GM21526 (cell line): ENCODE measurements around the gene EXTL2.
"Not testable (repeated sequence)": the region's sequence is repeated elsewhere in the genome, so short reads cannot be mapped to it uniquely, and the experiment has no call there.

Experiments
- ATAC-seq: cut with Tn5 transposase; IDR thresholded peaks from one replicate; pipeline ENCODE4 v1.9.1; 2021; ENCODE audit warnings: moderate library complexity; ENCODE audit not compliant: unreplicated experiment, low FRiP score

The EXTL2 gene

DNA sequence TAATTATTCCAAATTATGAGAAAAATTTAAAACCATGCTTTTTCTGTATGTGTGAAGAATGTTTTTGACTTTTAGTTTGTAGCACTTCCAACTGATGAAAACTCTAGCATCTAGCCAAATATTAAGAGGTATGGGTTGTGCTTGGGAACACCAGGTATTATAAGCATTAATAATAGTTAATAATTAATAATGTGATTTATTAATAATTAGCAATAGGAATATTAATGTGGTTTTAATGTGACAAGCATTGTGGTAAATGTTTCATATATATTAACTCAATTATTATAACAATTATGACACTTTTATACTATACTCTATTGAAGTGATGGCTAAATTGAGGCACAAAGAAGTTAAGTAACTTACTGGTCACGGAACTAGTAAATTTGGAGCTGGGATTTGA lies 9.1 kb upstream of the EXTL2 start:
- ATAC-seq, result no peak

DNA sequence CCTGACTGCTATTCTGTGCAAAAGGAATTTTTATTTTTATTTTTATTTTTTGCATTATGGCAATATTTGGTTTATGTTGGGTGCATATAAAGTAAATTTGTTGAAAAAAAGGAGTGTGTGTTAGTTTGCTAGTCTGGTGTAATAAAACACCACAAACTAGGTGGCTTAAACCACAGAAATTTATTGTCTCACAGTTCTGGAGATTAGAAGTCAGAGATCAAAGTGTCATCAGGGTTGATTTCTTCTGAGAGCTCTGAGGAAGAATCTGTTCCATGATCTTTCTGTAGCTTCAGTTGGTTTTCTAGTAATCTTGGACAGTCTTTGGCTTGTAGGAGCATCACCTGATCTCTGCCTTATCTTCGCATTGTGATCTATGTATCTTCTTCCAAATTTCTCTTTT lies 7.7 kb upstream of the EXTL2 start:
- ATAC-seq, result no peak

DNA sequence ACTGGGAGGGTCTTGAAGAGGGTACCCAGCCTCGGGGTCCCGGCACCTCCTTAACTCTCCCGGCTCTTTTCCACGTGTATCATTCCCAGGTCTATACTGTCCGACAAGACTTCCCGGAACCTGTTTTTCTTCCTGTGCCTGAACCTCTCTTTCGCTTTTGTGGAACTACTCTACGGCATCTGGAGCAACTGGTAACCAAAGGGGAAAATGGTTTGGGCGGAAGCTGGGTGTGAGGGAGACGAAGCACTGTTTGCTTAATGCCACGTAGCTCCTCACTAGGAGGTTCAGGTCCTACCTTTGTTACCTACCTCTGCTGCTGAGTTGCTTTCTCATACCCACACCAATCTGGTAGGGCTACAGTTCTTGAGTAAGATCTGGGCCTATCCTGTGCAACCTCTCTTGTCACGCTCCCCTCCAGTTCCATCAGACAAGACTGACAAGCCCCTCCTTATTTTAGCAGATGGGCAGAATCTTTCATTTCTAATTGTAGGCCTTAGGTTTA lies 1.9 kb upstream of the EXTL2 start:
- ATAC-seq, result peak; percentile 39

DNA sequence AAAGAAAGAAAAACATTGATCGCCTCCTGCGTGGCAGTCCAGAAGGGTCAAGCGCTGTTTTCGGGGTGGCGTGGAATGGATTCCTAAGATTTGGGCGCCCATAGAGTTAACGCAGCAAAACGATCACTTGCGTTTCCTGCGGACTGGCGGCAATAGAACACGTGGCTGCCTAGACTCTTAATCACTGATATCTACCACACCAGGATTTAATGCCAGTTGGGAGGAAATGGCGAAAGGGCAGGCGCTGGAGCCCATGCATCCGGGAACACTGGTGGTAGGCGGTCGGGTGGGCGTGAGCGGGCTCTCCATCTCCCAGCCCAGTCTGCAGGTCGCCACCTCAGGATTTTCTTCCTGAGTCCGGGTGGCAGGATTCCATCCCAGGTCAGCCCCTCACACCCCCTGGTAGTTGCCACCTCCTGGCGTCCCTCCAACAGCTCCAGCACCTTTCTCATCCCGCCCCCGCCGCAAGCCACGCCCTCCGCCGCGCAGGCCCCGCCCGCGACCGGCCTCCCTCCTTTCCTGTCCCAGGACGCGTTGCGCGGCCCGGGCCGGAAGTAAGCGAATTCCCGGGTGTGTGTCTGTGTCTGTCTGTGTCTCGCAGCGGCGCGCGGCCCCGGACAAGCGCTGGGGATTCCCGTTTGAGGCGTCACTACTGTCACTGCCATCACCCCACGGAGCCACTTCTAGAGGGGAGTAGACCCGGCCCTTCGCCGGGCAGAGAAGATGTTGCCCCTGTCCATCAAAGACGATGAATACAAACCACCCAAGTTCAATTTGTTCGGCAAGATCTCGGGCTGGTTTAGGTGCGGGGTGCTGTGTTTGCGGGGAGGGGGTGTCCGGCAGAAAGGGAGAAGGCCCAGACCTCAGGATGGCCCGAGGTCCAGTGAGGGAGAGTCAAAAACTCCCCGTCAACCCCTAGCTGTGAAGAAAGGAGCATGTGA lies 1.2 kb upstream of the EXTL2 start, which contains the start of gene SLC30A7:
Gene SLC30A7 (plus strand): TSS at position 551 of the 941 bp plus-strand sequence. CDS start 173 bp downstream, at position 724.
- peak; percentile 78 for ATAC-seq

DNA sequence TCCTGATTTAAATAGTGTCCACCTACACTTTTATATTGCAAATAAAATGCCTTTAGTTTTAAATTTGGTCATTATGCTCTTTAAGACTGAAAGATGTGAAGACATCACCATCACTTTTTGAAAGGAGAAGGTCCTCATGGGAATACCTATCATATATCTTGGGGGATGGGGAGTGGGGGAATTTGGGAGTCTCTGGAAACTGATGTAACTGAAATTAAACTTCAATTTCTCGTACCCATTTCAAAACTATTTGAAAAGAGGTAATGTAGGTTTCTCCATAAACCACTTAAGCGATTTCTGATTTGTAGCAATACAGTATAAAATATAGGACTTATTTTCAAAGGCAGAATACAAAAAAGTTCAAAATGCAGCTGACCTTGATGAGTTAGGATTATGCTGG lies 924 bp downstream of the EXTL2 start:
- ATAC-seq, result no peak

DNA sequence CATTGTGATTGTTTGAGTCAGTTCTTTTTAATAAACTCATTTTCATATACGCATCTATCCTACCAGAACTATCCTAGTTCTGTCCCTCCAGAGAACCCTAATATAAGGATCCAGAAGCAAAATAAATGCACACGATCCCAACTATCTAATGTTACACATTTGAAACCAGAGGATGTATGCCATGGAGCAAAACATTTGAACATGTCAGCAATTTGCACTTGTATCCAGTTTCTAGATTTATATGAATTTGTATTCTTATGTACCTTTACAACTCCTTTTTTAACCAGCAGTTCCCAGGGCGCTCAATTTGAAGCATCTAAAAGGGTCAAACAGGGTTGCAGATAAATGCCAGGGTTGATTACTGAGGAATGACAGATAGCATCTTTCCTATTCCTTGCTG lies 2.1 kb downstream of the EXTL2 start:
- ATAC-seq, result no peak

DNA sequence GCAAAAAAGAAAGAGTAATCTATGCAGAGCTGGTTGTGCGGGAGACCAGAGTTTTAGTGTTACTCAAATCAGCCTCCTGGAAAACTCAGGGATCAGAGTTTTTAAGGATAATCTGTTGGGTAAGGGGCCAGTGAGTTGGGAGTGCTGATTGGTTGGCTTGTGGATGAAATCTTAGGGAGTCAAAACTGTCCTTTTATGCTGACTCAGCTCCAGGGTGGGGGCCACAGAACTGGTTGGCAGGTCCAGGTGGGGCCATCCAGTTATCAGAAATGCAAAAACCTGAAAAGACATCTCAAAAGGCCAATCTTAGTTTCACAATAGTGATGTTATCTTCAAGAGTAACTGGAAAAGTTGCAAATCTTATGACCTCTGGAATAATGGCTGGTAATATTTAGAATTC lies 3.3 kb downstream of the EXTL2 start:
- ATAC-seq, result no peak

DNA sequence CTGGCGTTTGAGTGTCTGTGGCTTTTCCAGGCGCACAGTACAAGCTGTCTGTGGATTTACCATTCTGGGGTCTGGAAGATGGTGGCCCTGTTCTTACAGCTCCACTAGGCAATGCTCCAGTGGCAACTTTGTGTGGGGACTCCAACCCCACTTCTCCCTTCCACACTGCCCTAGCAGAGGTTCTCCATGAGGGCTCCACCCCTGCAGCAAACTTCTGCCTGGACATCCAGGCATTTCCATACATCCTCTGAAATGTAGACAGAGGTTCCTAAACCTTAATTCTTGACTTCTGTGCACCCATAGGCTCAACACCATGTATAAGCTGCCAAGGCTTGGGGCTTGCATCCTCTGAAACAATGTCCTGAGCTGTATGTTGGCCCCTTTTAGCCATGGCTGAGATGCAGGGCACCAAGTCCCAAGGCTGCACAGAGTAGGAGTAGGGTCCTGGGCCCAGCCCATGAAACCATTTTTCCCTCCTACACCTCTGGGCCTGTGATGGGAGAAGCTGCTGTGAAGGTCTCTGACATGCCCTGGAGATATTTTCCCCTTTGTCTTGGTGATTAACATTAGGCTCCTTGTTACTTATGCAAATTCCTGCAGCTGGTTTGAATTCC lies 4.7 kb downstream of the EXTL2 start:
- not testable (repeated sequence) for ATAC-seq

DNA sequence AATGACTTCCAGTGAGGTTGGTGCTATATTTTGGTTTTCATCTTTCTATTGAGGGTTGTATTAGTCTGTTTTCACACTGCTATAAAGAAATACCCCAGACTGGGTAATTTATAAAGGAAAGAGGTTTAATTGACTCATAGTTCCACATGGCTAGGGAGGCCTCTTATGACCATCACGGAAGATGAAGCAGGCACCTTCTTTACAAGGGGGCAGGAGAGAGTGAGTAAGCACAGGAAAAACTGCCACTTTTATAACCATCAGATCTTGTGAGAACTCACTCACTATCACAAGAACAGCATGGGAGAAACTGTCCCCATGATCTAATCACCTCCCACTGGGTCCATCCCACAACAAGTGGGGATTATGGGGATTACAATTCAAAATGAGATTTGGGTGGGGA lies 5.6 kb downstream of the EXTL2 start:
- not testable (repeated sequence) for ATAC-seq

DNA sequence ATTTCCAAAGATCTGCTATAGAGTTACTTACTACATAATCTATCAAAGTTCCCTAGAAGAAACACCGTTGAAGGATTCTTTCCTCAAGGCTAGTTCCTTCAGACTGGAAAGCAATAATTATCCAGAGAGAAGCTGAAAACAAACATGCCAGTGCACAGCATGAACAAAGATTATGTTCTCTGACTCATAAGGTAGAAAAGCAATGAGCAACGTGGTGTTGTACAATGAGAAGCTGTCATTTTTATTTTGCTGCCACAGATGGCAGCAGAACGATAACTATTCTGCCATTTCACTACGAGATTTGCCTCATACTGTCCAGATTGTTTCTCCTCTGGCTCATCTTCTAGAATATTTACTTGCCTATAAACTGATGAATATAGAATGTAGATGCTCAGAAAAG lies 10.7 kb downstream of the EXTL2 start:
- no peak for ATAC-seq

DNA sequence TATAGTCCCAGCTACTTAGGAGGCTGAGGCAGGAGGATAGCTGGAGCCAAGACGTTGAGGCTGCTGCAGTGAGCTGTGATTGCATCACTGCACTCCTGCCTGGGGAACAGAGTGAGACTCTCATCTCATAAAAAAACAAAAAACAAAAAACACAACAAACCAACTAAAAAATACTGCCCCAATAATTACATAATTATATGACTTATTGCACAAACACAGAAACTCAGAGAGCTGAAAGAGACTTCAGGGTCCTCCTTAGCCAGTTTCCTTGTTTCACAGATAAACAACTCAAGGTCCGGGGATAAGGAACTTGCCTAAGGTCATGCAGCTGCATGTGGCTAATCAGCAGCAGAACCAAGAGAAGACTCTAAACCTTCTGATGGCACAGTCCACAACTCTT lies 11.9 kb downstream of the EXTL2 start:
- ATAC-seq, result no peak

DNA sequence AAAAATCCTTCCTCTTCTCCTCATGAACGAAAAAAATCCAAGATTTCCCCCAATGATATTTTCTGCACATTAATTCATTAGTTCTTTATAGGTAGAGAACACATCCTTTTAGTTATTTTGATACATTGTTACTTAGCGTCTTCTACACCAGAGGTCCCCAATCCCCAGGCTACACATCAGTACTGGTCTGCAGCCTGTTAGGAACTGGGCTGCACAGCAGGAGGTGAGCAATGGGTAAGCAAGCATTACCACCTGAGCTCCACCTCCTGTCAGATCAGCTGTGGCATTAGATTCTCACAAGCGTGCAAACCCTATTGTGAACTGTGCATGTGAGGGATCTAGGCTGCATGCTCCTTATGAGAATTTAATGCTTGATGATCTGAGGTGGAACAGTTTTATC lies 13.0 kb downstream of the EXTL2 start:
- ATAC-seq, result no peak

DNA sequence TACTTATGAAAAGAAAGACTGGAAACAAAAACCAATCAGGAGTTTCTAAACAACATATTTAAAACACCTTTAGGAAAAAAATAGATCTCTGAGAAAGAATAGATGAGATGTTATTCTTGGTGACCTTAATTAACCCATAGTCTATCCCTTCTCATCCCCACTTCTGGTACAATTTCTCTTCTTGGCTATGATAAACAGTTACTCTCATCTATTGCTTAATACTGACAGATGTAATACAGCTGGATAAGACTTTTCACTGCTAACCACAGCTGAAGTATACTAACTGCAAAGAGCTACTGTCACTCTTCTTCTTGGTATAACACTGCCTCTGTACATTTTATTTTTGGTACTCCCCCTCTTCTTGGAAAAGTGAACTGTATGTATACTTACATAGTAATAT lies 15.2 kb downstream of the EXTL2 start:
- no peak for ATAC-seq

DNA sequence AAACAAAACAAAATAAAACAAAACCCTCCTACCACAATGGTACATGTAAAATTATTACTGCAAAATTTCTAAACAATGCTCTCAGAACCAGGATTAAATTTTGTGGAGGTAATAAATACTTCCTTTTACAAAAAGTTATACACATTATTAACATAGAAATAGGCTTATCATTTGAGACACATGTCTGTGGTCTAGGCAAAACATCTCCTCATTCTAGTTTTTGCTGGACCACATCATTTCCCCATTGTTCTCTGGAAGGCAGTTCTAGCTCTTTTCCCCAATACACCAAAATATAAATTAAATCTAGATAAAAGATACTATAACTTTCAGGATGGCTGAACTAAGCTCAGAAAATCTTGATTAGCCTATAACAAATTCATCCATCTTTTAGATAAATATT lies 18.4 kb downstream of the EXTL2 start:
- ATAC-seq, result no peak

DNA sequence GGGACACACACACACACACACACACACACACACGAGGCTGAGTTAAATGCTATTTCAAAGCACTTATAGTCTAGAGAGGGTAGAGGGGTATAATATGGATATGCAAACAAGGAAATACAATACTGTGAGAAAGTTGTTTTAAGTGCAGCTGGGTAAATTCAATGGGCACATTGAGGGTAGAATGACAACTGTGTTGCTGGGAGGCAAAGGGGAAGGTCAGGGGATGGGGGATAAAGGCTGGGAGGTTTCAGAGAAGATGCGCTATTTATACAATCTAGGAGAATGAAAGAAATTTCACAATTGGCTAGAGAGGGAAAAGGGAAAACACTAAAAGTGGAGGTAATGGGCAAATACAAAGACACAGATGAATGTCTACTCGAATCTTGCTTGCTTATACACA lies 19.4 kb downstream of the EXTL2 start:
- no peak for ATAC-seq

DNA sequence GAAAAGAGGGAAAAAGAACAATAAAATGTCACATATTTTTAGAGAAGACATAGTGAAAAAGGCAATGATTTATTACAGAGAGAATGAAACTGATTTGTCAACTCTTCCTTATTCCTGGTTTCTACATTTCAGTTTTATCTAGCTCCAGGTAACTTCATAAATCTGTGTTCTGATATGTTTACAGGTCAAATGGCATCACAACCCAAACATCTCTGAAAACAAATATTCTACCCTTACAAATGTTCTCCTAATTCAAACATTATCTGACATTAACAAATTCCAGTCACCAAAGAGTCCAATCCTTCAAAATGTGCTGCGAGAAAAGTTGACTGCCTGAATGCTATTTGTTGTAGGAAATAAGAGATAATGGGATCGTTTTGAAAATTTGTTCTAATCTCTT lies 20.2 kb downstream of the EXTL2 start:
- ATAC-seq, result no peak

DNA sequence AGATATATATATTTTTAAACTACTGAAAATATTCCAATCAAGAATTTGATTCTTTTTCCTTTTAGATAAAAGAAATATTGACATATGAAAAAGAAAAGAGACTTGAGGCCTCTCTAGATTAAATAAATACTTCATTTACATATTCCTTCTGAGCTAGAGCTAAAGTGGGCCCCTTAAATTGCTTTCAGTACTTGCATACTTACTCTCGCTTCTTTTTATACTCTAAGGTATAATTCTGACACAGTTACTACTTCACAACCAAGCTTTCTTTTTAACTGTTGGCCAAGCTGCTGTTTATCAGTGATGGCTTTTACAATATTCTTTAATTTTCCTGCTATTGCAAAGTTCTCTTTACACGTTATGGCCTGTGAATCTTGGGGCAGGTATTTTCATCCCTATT lies 24.6 kb downstream of the EXTL2 start:
- ATAC-seq, result peak; percentile 68

DNA sequence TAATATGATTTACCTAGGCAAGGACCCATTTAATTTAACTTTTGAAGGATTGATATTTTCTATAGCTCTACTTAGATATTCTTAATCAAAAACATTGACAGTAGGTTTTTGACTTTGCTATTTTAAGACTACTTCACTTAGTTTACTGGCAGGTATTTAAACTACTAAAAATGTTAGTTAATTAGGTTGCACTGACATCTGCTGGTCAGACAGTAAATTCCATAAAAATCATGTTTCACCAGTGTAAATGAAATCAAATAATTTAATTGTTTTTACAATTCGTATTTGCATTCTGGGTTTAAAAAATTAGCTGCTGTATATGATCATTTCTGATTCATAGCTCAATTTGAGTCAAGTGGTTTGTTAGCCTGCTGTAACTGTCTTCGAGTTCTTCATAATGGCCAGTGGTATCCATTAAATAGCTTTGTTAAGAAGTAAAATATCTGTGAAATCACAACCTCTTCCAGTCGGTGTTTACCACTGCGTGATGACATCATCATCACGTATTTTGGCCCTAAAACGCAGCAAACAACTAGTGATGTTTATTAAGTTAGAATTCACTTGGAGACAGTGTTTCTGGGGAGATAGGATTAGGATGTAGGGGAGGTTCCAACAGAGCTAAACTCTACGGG lies 26.2 kb downstream of the EXTL2 start:
- no peak for ATAC-seq

DNA sequence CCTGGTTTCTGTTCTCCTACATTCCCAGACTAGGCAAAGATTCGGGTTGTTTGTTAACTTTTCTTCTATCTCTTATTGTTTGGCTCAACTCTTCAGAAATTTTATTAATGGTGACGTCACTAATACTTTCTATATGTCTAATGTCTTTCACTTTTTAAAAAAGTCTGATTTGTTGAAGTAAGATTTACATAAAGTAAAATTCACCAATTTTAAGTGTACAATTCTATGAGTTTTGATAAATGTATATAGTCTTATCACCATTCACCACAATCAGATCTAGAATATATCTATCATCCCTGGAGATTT lies 27.8 kb downstream of the EXTL2 start:
- ATAC-seq, result no peak

DNA sequence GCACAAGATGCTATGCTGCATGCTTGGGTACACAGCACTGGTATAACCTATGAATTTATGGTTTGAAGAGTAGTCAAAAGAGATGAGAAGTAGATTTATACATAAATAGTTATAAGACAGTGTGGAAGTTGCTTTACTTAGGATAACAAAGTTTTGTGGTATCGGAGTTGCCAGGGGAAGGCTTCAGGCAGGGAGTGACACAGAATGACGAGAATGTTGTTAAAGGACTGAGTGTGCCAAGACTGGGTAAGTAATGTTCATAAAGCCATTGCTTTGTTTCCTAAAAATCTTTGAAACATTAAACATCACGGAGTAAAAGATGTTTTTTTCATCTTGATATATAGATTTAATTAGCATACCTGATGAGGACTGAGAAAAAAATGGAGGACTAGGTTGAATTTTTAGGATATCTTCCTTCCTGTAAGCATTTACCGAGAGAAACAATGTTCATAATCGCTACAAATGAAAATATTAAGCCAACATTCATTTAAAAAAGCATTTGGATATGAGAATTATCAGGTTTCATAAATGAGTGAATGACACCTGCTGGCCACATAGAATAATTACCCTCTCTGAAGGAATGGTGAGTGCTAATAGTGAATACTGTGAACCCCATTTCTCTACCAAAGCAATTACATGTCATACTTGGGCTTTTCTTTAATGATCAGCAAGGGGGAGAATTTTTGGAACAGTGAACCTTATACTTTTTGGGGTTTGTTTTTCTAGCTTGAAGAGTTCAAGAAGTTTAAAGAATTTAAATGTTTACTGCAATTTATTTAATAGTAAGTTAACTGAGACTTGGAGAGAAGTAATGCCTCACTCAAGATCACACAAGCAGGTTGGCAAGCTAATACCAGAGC lies 28.4 kb downstream of the EXTL2 start:
- ATAC-seq, result no peak

DNA sequence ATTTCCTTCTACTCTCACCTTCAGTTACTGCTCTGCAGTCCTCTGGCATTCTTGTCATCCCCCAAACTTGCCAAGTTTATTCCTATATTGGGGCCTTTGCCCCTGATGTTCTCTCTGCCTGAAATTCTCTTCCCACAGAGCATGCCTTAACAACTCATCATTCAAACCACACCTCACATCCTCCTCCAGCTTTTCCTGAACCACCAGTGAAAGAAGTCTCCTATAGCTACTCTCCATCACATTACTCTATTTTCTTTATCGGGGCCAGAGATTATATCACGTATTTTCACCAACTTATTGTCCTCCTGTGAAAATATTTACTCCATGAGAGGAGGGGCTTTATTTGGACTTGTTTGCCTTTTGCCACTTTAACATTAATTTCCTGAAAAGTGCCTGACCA lies 32.1 kb downstream of the EXTL2 start:
- no peak for ATAC-seq
